NCI-H2196 (cell line): Measurements from ENCODE around the gene AMBRA1.
A peak's percentile ranks its signal among the peaks of the same experiment; 100 is the strongest.
"Not testable (repeated sequence)": the region's sequence is repeated elsewhere in the genome, so short reads cannot be mapped to it uniquely, and the experiment has no call there.

Source experiments
- DNase-seq: peaks from one replicate; lab custom pipeline; 2025; ENCODE audit not compliant: unreplicated experiment; lab: John Stamatoyannopoulos, UW

Gene AMBRA1

DNA sequence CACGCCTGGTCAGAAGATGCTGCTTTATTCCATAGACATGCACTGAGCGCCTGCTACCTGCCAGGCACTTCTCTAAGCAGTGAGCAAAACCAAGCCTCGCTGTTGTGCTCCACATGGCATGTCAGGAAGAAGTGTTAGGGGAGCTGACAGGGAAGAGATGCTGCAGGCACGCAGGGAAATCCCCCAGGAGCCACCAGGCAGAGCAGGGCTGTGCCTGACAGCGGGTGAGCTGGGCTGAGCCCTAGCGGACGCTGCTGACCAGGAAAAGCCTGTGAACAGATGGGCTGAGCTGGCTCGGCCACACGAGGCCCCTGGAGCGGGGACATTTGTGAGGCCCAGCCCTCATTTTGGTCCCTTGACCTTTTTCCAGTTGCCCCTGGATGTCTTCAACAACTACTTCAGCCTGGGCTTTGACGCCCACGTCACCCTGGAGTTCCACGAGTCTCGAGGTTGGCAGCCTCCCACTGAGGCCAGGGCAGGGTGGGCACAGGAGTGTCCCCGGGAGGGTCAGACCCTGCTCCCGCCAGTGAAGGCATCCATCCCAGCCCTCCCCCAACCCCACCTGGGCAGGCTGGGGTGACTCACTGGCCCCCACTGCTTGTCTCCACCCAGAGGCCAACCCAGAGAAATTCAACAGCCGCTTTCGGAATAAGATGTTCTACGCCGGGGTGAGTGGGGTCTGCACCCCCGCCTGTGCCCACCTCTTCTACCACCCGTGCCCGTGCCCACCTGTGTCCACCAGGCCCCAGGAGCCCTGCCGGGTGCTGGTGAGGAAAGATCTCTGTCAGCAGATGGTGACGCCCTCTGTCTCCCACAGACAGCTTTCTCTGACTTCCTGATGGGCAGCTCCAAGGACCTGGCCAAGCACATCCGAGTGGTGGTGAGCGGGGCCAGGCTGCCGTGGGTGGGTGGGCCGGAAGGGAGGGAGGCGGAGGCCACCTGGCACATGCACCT, 219.8 kb downstream of the AMBRA1 start:
- DNase-seq: no peak

DNA sequence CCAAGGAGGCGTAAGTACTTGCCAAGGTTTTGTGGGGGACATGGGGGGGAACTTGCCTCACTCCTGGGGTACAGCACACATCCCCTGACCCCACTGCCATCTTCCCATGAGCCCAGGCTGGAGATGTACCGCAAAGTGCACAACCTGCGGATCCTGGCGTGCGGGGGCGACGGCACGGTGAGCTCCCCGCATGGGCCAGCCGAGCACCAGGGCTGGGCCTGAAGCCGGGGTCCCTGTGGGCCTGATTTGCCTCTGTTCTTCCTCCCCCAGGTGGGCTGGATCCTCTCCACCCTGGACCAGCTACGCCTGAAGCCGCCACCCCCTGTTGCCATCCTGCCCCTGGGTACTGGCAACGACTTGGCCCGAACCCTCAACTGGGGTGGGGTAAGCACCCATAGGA, 221.3 kb downstream of the AMBRA1 start:
- not testable (repeated sequence) for DNase-seq

DNA sequence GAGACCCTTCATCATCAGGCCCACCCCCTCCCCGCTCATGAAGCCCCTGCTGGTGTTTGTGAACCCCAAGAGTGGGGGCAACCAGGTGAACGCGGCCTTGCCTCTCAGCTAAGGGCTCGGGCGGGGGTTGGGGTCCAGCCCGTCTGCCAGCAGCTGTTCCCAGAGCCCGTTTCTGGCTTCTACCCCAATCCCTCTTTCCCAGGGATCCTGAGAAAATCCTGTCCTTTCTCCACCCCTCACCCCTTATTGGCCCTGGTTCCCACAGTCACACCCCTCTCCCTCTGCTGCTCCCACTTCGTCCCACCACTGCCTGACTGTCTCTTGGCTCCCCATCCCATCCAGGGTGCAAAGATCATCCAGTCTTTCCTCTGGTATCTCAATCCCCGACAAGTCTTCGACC, 221.7 kb downstream of the AMBRA1 start:
- DNase-seq: no peak

DNA sequence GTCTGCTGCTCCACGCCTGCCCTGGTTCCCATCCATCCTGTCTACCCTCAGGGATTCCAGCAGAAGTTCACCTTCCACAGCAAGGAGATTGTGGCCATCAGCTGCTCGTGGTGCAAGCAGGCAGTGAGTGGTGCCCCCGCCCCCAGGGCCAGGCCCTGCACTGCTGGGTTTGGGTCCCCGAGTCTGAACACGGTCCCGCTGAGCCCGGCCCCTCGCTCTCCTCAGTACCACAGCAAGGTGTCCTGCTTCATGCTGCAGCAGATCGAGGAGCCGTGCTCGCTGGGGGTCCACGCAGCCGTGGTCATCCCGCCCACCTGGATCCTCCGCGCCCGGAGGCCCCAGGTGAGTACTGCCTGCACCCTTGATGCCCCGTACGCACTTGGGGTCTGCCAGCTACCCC, 222.6 kb downstream of the AMBRA1 start:
- not testable (repeated sequence) for DNase-seq

DNA sequence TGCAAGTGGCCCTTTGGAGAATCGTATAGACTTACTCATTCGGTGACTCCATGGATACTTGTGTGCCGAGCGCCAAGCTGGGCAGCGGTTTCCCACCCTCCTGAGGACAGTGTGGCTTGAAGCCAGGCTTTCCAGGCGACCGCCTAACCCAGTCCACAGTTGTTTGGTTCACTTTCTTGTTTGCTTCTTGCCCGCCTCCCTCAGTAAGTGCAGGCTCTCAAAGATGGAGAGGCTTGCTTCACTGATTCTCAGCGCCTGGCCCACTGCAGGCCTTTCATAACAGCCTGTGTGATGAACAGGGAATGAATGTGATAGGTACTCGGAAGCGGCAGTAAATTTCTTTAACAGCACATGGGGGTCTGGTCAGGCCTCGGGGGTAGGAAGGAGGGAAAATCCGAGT, 223.6 kb downstream of the AMBRA1 start:
- DNase-seq: no peak

DNA sequence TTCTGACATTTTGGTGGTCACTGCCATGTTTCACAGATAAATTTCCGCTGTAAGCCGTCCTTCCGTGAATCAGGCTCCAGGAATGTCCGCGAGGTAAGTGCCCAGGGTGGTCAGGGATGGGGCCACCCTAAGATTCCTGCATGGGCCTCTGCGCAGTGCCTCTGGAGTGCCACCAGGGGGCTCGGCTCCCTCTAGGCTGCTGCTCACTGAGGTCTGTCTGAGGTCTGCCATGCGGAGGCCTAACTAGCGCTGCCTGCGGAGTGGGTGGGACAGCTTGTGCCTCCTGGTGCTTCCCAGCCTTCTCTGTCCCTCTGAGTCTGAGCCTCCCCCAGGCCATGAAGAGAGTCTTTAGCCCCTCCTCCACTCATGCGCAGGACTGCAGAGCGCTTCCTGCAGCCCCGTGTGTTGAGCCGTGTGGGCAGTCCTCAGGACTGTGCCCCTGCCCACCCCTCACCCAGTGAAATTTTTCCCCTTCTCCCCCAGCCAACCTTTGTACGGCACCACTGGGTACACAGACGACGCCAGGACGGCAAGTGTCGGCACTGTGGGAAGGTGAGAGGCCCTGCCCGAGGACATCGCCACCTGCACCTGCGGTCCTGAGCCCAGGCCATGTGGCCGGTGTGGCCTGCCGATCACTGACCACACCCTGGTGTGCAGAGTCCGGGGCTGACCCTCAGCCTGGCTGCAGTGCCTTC, 224.2 kb downstream of the AMBRA1 start:
- peak; percentile 61 for DNase-seq

DNA sequence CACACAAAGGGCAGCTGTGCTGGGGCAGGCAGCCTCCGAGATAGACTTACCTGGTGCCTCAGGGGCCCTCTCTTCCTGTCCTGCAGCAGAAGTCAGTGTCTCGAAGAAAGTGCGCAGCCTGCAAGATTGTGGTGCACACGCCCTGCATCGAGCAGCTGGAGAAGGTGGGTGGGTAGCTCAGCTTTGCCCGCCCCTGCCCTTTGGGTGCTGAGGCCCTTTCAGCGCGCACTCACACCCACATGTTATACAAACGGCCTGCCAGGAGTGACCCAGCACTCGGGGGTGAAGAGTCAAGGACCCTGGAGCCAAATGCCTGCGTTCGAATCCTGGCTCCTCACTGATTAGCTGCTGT, 225.9 kb downstream of the AMBRA1 start:
- no peak for DNase-seq

DNA sequence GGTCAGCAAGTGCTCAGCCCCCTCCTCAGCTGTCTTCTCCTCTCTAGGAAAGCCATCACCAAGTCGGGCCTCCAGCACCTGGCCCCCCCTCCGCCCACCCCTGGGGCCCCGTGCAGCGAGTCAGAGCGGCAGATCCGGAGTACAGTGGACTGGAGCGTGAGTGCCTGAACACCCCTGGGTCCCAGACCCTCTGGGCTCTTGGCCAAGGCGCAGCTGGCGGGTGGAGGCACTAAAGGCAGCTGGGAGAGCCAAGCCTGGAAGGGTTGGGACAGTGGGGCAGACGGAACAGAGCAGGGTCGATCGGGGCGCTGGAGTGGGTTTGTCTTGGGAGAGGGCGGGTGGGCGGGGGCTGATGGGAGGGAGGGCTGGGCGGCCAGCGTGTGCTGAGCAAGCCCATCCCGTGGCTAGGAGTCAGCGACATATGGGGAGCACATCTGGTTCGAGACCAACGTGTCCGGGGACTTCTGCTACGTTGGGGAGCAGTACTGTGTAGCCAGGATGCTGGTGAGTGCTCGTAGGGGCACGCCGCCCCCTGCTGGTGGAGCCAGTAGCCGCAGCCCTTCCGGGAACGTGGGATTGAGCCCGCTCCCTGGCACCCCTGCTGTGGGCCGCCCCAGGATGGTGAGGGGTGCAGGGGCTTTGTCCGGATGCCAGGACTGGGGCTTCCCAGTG, 226.4 kb downstream of the AMBRA1 start:
- peak; percentile 47 for DNase-seq

DNA sequence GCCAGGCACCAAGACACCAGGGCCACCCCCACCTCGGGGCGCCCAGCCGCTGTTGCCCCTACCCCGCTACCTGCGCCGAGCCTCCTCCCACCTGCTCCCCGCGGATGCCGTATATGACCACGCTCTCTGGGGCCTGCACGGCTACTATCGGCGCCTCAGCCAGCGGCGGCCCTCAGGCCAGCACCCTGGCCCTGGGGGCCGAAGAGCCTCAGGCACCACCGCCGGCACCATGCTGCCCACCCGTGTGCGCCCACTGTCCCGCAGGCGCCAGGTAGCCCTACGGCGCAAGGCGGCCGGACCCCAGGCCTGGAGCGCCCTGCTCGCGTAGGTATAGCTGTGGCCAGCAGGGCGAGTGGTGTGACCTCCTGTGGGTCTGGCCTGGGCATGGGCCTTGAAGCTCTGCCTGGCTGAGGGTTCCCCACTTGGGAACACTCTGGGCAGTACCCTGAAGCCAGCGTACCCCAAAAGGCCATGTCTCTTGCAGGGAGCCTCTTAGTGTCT, 227.1 kb downstream of the AMBRA1 start:
- no peak for DNase-seq

DNA sequence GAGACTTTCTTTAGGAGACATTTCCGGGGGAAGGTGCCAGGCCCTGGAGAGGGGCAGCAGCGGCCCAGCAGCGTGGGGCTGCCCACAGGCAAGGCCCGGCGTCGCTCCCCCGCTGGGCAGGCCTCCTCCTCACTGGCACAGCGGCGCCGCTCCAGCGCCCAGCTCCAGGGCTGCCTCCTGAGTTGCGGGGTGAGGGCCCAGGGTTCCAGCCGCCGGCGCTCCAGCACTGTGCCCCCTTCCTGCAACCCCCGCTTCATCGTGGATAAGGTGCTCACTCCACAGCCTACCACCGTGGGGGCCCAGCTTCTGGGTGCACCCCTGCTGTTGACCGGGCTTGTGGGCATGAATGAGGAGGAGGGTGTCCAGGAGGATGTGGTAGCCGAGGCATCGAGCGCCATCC, 227.6 kb downstream of the AMBRA1 start:
- no peak for DNase-seq

DNA sequence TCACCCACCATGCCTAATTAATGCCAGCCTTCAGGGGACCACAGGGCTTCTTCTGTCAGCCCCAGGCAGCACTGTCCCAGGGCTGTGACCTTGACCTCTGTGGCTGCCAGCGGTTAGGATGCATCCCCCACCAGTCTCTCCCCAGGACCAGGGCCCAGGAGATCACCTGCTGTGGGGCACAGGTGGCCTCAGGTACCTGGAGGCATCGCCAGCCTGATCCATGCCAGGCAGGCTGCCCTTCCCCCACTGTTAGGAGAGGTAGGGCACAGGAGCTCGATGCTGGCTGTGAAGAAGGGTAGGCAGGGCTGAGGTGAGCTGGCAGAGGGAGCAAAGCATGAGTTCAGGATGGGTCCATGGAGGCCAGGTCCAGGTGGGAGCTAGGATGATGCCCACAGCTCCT, 229.0 kb downstream of the AMBRA1 start:
- DNase-seq: no peak

DNA sequence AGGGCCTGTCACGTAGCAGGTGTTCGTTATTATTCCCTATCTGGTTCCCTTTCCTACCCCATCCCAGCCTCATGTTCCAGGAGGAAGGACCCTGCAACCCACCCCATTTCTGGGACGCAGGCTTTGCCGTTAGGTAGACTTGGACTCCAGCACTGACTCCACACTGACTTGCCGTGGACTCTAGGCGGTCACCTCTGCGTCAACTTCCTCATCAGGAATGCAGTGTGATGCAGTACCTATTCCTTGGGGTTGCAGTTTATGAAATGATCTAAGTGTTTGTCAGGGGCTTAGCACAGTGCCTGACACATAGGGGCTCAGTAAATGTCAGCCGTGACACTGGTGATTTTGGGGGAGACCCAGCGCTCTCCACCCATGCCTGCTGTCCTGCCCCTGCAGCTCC, 229.8 kb downstream of the AMBRA1 start:
- DNase-seq: no peak

DNA sequence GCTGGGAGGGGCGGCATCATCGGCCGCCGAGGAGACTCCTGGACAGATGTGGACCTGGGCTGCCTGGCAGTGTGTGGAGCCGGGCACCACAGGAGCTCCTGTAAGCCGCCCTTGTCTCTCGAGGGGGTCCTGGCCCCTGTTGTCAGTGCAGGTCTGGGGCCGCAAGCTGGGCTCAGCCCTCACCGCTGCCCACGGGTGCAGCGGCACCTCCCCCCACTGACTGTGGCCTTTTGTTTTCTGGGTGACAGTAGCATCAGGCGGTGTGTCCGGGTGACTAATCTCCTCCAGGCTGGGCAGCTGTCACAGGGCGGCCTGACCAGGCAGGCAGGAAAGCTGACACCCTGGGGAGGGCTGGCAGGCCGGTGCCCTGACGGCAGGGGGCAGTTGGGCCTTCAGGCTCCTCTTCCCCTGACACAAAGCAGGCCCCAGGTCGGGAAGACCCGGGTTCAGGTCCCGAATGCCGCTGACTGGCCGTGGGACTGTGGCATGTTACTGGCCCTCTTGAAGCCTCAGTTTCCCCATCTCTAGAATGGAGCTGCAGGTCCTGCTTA, 230.3 kb downstream of the AMBRA1 start:
- DNase-seq: peak; percentile 73

DNA sequence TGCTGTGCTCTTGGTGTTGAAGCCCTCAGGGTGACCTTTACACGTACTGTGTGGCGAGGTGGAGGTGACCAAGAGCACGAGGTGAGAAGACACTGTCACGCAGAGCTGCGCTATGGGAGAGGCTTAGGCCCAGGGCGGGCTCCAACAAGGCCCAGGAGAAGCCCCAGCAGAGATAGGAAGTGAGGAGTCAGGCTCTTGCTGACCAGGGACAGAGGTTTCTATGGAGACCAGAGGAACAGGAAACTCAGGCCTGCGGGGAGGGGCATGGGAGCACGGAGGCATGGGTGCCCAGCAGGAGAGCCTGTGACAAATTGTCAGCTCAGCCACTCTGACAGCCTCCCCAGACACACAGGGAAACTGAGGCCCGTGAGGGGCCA, 230.8 kb downstream of the AMBRA1 start:
- DNase-seq: peak; percentile 73

DNA sequence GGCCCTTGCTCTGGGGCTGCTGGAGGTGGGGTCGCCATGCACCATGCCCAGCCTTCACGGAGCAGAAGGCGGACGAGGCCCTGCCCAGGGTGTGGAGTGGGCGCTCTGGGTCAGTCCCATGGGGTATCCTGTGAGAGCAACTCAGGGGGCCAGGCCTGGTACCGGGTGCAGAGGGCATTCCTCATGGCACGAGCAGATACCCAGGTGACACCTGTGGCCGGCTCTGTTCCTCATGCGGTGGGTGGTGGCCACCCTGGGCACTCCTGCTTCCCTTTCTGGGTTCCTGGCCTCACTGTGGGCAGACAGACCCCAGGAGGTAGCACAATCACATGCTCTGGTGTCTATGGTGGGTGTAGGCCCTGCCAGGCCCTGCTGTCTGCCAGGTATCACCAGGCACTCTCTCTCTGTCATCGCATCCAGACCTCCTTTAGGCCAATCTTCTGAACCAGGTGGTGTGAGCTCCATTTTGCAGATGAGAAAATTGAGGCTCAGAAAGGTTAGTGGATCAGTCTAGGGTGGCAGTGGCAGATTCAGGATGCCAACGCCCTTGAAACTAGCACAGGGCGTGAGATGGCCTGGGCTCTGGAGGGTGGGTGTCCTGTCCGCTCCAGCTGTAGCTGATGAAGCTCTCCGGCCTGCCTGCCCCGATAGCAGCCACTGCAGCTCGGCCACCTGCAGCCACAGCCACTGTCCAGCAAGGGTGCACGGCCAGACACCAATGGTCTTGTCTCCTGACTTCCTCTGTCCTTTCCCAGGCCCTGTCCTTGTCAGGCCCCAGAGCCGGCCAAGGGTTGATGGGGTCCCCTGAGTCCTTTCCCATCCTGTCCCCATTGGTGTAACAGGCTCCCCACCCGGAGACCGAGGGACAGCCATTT, 231.4 kb downstream of the AMBRA1 start:
- DNase-seq: no peak

DNA sequence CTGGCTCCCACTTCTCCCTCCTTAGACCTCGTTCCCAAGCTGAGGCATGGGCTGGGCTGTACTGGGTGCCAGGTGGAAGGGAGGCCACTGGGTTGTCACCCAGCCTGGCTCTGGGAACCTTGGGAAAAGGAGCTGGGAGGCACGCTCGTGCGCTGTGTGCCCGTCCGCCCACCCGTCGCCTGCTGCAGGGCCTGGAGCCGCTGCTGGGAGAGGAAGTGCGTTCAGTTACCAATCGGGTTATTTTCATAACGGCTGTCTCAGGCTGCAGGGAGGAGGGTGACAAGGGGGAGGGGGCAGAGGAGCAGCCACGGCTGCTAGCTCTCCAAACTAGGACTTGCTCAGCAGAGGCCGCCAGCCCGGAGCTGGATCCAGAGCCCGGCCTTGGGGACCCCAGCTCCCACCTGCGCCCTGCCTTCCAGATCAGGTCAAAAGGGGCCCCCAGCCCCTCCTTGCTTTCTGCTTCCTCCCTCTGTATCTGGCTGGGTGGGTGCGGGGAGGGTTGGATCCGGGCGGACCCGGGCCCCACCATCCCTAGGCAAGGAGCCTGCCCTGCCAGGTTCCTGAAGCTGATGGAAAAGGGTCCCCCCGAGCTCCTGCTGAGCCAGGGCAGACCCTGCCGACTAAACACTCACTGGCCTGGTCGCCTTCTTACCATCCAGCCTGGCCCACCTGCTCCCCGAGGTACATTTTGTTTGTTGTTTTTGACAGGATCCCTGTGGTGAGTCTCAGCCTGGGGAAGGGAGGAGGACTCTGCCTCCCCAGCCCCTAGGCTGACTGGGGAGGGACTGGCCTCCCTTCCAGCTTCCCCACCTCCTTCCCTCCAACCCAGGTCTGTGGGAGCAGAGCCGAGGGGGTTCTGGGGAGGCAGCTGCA, 232.3 kb downstream of the AMBRA1 start:
- no peak for DNase-seq

DNA sequence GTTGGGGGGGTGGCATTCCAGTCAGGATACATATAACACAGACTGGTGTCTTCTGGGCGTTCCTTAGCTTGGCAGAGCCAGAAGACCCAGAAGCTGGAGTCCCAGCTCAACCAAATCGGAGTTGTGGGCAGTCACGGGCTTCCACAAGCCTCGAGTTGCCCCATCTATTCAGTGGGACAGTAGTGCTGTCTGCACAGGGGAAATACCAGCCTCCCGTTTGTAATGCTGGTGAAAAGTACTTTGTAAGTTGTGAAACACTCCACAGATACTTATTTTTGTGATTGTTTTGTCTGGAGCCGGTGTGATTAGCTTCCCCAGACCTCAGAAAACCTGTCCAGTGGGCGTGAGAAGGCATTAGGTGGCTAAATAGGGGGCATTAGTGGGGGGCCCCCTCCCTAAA, 232.9 kb downstream of the AMBRA1 start:
- no peak for DNase-seq

DNA sequence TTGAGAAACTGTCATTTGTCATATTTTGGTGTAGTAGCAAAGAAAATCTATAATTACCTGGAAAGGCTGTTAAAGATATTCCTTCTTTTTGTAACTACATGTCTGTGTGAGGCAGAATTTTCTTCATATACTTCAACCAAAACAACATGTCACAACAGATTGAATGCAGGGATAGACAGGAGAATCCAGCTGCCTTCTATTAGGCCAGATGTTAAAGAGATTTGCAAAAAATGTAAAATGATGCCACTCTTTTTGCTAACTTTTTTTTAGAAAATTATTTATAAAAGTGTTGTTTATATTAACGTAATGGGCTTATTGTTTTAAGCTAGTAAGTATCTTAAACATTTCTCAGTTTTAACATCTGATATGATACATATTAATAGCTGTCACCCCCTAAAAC, 233.9 kb downstream of the AMBRA1 start:
- no peak for DNase-seq

DNA sequence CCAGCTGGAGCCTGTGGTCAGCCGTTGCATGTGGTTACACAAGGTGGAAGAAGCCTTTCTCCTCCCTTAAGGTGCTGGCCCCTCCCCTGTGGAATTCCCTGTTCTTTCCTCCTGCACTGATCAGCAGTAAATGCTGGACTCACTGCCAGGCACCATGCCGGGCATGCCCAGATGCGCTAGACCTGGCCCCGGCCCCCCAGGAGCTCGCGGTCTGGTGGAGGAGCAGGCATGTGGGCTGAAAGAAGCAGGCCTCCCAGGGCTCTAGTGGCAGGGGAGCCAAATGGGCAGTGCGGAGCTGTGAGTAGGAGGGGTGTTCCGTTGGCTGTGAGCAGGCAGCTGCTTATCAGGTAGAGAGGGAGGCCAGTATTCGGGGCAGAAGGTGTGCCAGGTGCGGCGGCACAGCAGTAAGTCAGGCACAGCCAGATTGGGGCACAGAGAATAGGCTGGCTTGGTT, 236.3 kb downstream of the AMBRA1 start:
- peak; percentile 70 for DNase-seq
